ENCODE data around the gene ERBIN.

- TF ChIP-seq, protein P1, sequence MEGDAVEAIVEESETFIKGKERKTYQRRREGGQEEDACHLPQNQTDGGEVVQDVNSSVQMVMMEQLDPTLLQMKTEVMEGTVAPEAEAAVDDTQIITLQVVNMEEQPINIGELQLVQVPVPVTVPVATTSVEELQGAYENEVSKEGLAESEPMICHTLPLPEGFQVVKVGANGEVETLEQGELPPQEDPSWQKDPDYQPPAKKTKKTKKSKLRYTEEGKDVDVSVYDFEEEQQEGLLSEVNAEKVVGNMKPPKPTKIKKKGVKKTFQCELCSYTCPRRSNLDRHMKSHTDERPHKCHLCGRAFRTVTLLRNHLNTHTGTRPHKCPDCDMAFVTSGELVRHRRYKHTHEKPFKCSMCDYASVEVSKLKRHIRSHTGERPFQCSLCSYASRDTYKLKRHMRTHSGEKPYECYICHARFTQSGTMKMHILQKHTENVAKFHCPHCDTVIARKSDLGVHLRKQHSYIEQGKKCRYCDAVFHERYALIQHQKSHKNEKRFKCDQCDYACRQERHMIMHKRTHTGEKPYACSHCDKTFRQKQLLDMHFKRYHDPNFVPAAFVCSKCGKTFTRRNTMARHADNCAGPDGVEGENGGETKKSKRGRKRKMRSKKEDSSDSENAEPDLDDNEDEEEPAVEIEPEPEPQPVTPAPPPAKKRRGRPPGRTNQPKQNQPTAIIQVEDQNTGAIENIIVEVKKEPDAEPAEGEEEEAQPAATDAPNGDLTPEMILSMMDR (conservative IDR thresholded peaks at IDR 0.05 in 1 of 2, IDR thresholded peaks at IDR 0.05 in 1 of 2; ENCODE audit: low read depth in 1 of 2, low read length in 2 of 2) = no peak
- no peak for TF ChIP-seq EZH2 (IDR thresholded peaks at IDR 0.05; ENCODE audit: low read length, missing control alignments)
These were observed 14.1 kb upstream of the ERBIN start for GRCh38 chr5:65912311-65912710.

Data from fibroblast of lung (primary cell).